GM19438 (cell line): Measurements from ENCODE around the gene UBALD1.
"Not testable (repeated sequence)": the region's sequence is repeated elsewhere in the genome, so short reads cannot be mapped to it uniquely, and the experiment has no call there.

Experiments
- ATAC-seq: cut with Tn5 transposase; IDR thresholded peaks from one replicate; pipeline ENCODE4 v1.9.1; 2021; ENCODE audit warnings: low read depth; ENCODE audit not compliant: unreplicated experiment

Gene UBALD1

GRCh38 chr16:4614571-4615383 lies at the start of gene UBALD1:
UBALD1 (minus strand) TSS chr16:4614888; CDS start chr16:4614797, 91 bp downstream.
- peak; percentile 59 for ATAC-seq

- no peak for ATAC-seq
Measured at GRCh38 chr16:4663777-4664465, 49.2 kb upstream of the UBALD1 start.

GRCh38 chr16:4663465-4663776 lies 48.7 kb upstream of the UBALD1 start:
- no peak for ATAC-seq

- no peak for ATAC-seq
Measured at GRCh38 chr16:4661661-4662060, 47.0 kb upstream of the UBALD1 start.

GRCh38 chr16:4660454-4661007 lies 45.8 kb upstream of the UBALD1 start:
- no peak for ATAC-seq

GRCh38 chr16:4659363-4660353 lies 45.0 kb upstream of the UBALD1 start:
- no peak for ATAC-seq

- no peak for ATAC-seq
Measured at GRCh38 chr16:4656695-4657686, 42.3 kb upstream of the UBALD1 start.

- no peak for ATAC-seq
Measured at GRCh38 chr16:4656221-4656620, 41.5 kb upstream of the UBALD1 start.

GRCh38 chr16:4655801-4656200 lies 41.1 kb upstream of the UBALD1 start:
- no peak for ATAC-seq

- ATAC-seq = no peak
Measured at GRCh38 chr16:4654964-4655590, 40.4 kb upstream of the UBALD1 start.

GRCh38 chr16:4654011-4654963 lies 39.6 kb upstream of the UBALD1 start:
- ATAC-seq = no peak

GRCh38 chr16:4652561-4652960 lies 37.9 kb upstream of the UBALD1 start:
- ATAC-seq = no peak

GRCh38 chr16:4651827-4652226 lies 37.1 kb upstream of the UBALD1 start:
- ATAC-seq = no peak

GRCh38 chr16:4650443-4651074 lies 35.9 kb upstream of the UBALD1 start:
- not testable (repeated sequence) for ATAC-seq

GRCh38 chr16:4649744-4650442 lies 35.2 kb upstream of the UBALD1 start:
- ATAC-seq = no peak

GRCh38 chr16:4648917-4649316 lies 34.2 kb upstream of the UBALD1 start:
- no peak for ATAC-seq

- ATAC-seq = no peak
Measured at GRCh38 chr16:4647644-4647980, 32.9 kb upstream of the UBALD1 start.
